Omental fat pad (tissue), 4 donors: ENCODE measurements around the gene TBC1D2B. TPM values are rescaled to one million over a fixed set of nuclear protein-coding genes. Genes with fewer than 3 reads are reported as not detected.

Experiments used
- ATAC-seq: fragments of 150-250 bp; one replicate; pipeline ENCODE4 v1.9.1; 2016; ENCODE audit warnings: mild to moderate bottlenecking, moderate library complexity; ENCODE audit not compliant: low FRiP score
- DNase-seq: peaks from one replicate; pipeline ENCODE4 v3.0.0-alpha.2; 2019; ENCODE audit warnings: low spot score
- total RNA-seq, 4 donors: library from RNA; depleted of rRNA; stranded (reverse); fragments of >200 nt; gene quantifications; one replicate each; pipeline ENCODE4 v1.1.0, GENCODE V29; 2016
- TF ChIP-seq, protein P1 (sequence below), 3 donors: fragments of 450-650 bp; IDR thresholded peaks; one replicate each; pipeline ENCODE4 v1.5.1; 2016 to 2017; ENCODE audit warnings: antibody characterized with exemption in 3 of 3, mild to moderate bottlenecking in 3 of 3, moderate library complexity in 2 of 3

TBC1D2B gene
- total RNA-seq, 4 donors from 2014 or later = 50.3 to 134 (median 95.5) TPM

DNA sequence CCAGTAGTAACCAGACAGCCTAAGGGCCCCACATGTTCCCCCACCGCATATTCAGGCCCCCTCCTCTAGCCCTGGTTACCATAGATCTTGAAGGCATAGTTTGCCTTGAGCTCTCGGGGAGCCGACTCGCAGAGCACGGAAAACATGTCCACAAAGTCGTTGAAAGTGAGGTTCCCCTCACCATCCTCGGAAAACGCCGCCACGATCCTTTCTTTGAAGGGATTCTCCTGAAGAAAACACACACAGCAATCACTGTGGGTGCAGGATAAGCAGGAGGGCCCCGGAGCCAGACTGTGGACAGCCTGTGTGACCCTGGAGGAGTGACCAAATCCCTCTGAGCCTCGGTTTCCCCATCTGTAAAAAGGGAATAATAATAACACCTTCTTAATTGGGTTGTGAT lies 31.6 kb upstream of the TBC1D2B start:
- DNase-seq (no peak), ATAC-seq (no peak)
- TF ChIP-seq, protein P1, sequence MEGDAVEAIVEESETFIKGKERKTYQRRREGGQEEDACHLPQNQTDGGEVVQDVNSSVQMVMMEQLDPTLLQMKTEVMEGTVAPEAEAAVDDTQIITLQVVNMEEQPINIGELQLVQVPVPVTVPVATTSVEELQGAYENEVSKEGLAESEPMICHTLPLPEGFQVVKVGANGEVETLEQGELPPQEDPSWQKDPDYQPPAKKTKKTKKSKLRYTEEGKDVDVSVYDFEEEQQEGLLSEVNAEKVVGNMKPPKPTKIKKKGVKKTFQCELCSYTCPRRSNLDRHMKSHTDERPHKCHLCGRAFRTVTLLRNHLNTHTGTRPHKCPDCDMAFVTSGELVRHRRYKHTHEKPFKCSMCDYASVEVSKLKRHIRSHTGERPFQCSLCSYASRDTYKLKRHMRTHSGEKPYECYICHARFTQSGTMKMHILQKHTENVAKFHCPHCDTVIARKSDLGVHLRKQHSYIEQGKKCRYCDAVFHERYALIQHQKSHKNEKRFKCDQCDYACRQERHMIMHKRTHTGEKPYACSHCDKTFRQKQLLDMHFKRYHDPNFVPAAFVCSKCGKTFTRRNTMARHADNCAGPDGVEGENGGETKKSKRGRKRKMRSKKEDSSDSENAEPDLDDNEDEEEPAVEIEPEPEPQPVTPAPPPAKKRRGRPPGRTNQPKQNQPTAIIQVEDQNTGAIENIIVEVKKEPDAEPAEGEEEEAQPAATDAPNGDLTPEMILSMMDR (IDR thresholded peaks at IDR 0.05) = no peak

DNA sequence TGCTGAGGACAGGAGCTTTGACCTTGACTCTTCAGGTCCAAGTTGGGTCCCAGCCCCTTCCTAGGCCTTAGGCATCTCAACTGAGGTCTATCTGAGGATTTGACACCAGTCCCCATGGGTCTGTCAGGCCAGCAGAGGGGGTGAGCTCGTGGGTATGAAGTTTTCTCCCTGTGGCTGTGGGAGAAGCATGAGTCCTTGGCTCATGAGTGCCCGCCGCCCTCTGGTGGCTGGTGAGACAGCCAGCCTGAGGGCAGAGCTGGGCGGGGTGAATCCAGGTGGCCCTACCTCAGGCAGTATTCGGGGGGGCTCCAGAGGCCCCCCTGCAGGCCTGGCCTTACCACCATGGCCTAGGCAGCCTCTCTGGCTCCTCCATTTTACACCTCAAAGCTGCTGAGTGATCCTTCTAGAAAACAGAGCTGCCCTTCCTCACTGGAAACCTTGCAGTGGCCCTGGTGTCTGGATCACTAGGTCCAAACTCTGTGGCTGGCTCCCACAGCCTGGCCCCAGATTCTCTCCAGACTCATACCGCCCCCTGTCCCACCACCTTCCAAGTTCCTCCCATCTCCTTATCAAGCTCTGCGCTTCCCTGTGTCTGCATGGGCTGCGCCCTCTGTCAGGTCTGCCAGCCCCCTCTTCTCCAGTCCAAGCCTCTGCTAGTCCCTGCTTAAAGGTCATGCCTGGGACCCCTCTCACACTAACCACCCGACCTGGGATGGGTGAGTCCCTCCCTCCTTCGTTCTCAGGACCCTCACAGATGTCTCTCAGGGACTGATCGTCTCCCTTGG lies 31.0 kb upstream of the TBC1D2B start:
- DNase-seq (peak; percentile 77), ATAC-seq (peak; percentile 93)
- TF ChIP-seq, protein P1 (IDR thresholded peaks at IDR 0.05) = peak in 2 of 3 donors; percentile 49 to 85

DNA sequence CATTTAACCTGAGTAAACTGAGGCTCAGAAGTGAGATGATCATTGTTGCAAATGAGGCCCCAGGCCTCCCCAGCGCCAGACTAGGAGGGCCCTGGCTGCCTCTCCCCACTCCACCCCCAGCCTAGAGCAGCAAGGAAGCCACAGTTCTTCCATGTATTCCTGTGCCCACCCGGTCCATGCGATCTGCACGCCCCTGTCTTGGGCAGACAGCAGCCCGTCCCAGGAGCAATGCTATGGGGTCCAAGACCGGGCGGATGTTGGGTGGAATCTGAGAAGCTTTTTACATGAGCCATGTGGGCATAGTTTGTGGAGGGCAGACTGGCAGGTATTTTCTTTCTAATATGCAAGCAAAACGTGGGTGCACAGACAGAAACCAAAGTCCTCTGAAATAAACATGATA lies 30.0 kb upstream of the TBC1D2B start:
- ATAC-seq (no peak), DNase-seq (no peak)
- TF ChIP-seq, protein P1 (IDR thresholded peaks at IDR 0.05) = no peak

DNA sequence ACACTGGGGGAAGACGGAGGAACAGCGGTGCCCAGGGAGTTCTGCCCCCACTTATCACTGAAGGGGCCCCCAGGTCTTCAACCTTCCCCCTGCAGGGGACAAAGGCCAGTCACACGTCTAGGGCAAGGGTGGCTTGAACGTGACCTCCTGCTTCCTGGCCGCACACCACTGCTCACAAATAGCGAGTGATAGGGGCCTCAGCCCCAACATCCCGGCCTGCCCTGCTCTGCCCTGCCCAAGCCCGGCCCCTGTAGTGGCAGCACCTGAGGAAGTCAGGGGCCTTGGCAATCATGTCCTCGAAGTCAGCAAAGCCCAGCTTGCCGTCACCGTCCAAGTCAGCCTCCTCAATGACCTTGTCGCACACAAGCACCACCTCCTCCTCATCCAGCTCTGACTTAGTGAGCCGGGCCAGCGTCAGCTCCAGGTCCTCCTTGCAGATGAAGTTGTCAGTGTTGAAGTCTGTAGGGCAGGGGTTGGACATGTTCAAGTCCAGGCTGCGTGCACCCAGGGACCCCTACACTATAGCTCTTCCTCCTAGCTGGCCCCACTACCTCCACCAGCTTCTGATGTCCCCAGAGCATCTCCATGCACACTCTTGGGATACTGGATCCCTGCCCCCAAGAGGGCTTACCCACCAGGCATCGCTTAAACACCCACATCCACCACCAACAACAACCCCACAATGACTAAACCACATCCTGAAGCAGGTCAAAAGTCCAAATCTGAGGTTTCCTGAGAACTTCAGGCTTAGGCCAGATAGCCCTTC lies 28.1 kb upstream of the TBC1D2B start:
- no peak for DNase-seq
- TF ChIP-seq, protein P1 (IDR thresholded peaks at IDR 0.05) = no peak
- no peak for ATAC-seq

DNA sequence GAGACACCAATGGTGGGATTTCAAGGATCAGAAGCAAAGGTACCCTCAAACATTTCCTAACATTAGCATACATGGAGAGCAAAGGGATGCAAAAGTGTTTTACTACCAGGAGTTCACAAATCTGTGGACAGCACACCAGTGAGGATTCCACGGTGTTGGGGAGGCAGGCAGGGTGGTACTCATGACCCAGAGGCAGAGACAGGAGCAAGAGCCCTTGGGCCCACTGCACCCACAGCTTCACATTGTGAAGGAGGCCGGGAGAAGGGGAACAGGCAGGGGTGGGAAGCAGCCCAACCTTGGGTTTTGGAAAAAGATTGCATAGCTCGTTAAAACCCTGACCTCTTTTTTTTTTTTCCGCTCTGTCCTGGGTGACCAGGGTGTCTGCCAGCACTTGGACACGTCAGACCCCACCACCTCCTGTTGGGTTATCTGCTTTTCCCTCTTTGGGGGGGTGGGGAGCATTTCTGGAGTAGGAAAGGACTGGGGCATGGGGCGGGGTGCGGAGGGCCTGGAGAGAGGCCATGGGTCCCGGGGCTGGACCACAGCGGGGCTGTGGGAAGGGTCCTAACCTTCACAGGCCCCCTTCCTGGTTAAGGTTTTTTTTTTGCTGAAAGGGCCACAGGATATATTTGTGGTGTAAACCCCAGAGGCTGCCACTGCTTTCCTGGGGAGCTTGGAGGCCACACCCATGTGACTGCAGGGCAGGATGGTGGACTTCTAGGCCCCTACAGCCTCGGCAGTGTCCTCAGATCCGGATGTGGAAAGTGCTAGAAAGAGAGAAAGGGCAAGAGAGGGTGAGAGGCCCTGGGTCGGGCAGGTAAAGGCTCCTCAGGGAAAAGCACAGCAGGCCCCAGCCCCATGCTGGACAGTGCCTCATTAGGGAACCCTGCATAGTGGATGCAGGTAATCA lies 27.3 kb upstream of the TBC1D2B start:
- TF ChIP-seq, protein P1 (IDR thresholded peaks at IDR 0.05) = no peak
- ATAC-seq (no peak), DNase-seq (no peak)

DNA sequence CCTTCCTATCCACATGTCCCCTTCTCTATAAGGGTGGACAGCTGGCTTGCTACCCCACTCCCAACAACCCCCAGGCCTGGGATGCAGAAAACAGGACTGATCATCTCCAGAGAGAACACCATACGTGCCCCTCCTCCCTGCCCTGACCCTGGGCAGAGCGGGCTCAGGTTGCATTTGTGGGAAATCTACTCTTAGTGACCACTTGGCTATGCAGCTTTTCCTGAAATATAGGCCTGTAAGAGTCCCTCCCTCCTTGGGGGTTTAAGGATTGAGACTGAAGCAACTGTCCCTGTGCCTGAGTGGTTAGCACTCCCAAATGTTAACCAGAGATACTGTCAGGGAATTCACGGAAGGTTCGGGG lies 26.6 kb upstream of the TBC1D2B start:
- no peak for ATAC-seq
- TF ChIP-seq, protein P1 (IDR thresholded peaks at IDR 0.05) = no peak
- DNase-seq = no peak
